OCI-LY1 (cell line): ENCODE data around the gene USP6NL.

ENCODE experiments used
- EZH2 ChIP-seq: fragments of 200-600 bp; sonication (generic), shearing (Covaris generic); IDR thresholded peaks from 2 replicates; pipeline ENCODE4 v1.8.0; 2017; ENCODE audit warnings: borderline replicate concordance, mixed run types, mild to moderate bottlenecking, antibody characterized with exemption, low read length, moderate library complexity, mixed read lengths
- TF ChIP-seq, protein P1 (sequence below): fragments of 200-600 bp; sonication (generic), shearing (Covaris generic); IDR thresholded peaks from 2 replicates; pipeline ENCODE4 v1.5.1; 2017; ENCODE audit warnings: mild to moderate bottlenecking, antibody characterized with exemption, low read length, moderate library complexity, mixed read lengths

GRCh38 chr10:11425676-11426075 is 185.8 kb downstream of the USP6NL start:
- TF ChIP-seq, protein P1, sequence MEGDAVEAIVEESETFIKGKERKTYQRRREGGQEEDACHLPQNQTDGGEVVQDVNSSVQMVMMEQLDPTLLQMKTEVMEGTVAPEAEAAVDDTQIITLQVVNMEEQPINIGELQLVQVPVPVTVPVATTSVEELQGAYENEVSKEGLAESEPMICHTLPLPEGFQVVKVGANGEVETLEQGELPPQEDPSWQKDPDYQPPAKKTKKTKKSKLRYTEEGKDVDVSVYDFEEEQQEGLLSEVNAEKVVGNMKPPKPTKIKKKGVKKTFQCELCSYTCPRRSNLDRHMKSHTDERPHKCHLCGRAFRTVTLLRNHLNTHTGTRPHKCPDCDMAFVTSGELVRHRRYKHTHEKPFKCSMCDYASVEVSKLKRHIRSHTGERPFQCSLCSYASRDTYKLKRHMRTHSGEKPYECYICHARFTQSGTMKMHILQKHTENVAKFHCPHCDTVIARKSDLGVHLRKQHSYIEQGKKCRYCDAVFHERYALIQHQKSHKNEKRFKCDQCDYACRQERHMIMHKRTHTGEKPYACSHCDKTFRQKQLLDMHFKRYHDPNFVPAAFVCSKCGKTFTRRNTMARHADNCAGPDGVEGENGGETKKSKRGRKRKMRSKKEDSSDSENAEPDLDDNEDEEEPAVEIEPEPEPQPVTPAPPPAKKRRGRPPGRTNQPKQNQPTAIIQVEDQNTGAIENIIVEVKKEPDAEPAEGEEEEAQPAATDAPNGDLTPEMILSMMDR, result no peak
- TF ChIP-seq EZH2, result no peak
